ENCODE data around the gene FERD3L.

Gene FERD3L

GRCh38 chr7:19099924-19100323, 45.3 kb downstream of the FERD3L start:
- no peak for DNase-seq (ENCODE audit: low read depth)

- no peak for DNase-seq (ENCODE audit: low read depth)
Measured at GRCh38 chr7:19099194-19099593, 46.0 kb downstream of the FERD3L start.

GRCh38 chr7:19098510-19098909, 46.7 kb downstream of the FERD3L start:
- no peak for DNase-seq (ENCODE audit: low read depth)

- no peak for DNase-seq (ENCODE audit: low read depth)
Measured at GRCh38 chr7:19097165-19098055, 47.8 kb downstream of the FERD3L start.

GRCh38 chr7:19095353-19095860, 49.8 kb downstream of the FERD3L start:
- no peak for DNase-seq (ENCODE audit: low read depth)

Measured in activated T-helper 9 cell treated with anti-CD3 and anti-CD28 coated beads, Interleukin-2, amount 50 U/mL, for 16 hours (primary cell).